ENCODE results near the gene LIME1. TPM values are rescaled to one million over a fixed set of nuclear protein-coding genes. Genes with fewer than 3 reads are reported as not detected.
A peak's percentile ranks its signal among the peaks of the same experiment; 100 is the strongest.

LIME1 gene
- total RNA-seq, 1 experiment from 2014 or later: 4.5 TPM

GRCh38 chr20:63740627-63741353, 4.3 kb downstream of the LIME1 start (continued):
- TF ChIP-seq, protein P1, sequence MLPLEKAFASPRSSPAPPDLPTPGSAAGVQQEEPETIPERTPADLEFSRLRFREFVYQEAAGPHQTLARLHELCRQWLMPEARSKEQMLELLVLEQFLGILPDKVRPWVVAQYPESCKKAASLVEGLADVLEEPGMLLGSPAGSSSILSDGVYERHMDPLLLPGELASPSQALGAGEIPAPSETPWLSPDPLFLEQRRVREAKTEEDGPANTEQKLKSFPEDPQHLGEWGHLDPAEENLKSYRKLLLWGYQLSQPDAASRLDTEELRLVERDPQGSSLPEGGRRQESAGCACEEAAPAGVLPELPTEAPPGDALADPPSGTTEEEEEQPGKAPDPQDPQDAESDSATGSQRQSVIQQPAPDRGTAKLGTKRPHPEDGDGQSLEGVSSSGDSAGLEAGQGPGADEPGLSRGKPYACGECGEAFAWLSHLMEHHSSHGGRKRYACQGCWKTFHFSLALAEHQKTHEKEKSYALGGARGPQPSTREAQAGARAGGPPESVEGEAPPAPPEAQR (CRISPR knock-in tag; IDR thresholded peaks at IDR 0.05): no peak
- TF ChIP-seq FOXJ3 (CRISPR knock-in tag; IDR thresholded peaks at IDR 0.05; ENCODE audit: borderline replicate concordance) (no peak), FOXP4 (CRISPR knock-in tag; IDR thresholded peaks at IDR 0.05) (no peak), ETV6 (CRISPR knock-in tag; IDR thresholded peaks at IDR 0.05) (peak; percentile 23; the same call in 1 of the 2 replicates)
- TF ChIP-seq, protein P2, sequence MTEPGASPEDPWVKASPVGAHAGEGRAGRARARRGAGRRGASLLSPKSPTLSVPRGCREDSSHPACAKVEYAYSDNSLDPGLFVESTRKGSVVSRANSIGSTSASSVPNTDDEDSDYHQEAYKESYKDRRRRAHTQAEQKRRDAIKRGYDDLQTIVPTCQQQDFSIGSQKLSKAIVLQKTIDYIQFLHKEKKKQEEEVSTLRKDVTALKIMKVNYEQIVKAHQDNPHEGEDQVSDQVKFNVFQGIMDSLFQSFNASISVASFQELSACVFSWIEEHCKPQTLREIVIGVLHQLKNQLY (CRISPR knock-in tag; IDR thresholded peaks at IDR 0.05): no peak

- DNase-seq (ENCODE audit: low spot score) (no peak), ATAC-seq (no peak)
- Mint-ChIP-seq H3K4me3 (peak overlapping the region; percentile 43; the same call in 1 of the 2 replicates), H3K4me1 (no peaks in the 10 kb centered on the region), H3K27me3 (ENCODE audit: low read depth) (no peaks in the 10 kb centered on the region), H3K9me3 (no peaks in the 10 kb centered on the region), H3K36me3 (0 out of 2 replicates have a peak, but pooled peaks cover 3% of the 10 kb centered on the region), H3K27ac (no peak overlapping the region)
- POLR2A ChIA-PET: interaction anchor here (1.0 to 1.5 kb wide), 4 partner anchors 34 to 881 kb away, joined by 3 to 8 read pairs (median 4); partner anchors contain the start of genes ARFRP1, TPD52L2 and ZGPAT
- CTCF ChIA-PET: interaction anchor here (1.0 to 2.1 kb wide), 16 partner anchors 8 to 342 kb away, joined by 3 to 33 read pairs (median 8); partner anchors contain the start of genes ARFRP1, PTK6, TPD52L2 and ZGPAT
- TF ChIP-seq ZNF263 (CRISPR knock-in tag; IDR thresholded peaks at IDR 0.05; ENCODE audit: low read depth): no peak
- TF ChIP-seq MYBL2 (CRISPR knock-in tag; IDR thresholded peaks at IDR 0.05): no peak
- TF ChIP-seq ATF3 (CRISPR knock-in tag; conservative IDR thresholded peaks at IDR 0.05): no peak
- TF ChIP-seq ATF1 (CRISPR knock-in tag; IDR thresholded peaks at IDR 0.05): no peak
- no peak for TF ChIP-seq ZBTB21 (CRISPR knock-in tag; IDR thresholded peaks at IDR 0.05; ENCODE audit: borderline replicate concordance)
- no peak for TF ChIP-seq ZNF671 (CRISPR knock-in tag; IDR thresholded peaks at IDR 0.05)
- TF ChIP-seq AR (CRISPR knock-in tag; IDR thresholded peaks at IDR 0.05): no peak
- no peak for TF ChIP-seq IRF2 (CRISPR knock-in tag; IDR thresholded peaks at IDR 0.05; ENCODE audit: borderline replicate concordance, low read depth)
- no peak for TF ChIP-seq KAT7 (CRISPR knock-in tag; IDR thresholded peaks at IDR 0.05; ENCODE audit: borderline replicate concordance)
- no peak for TF ChIP-seq JUN (CRISPR knock-in tag; IDR thresholded peaks at IDR 0.05)
- TF ChIP-seq, protein P3, sequence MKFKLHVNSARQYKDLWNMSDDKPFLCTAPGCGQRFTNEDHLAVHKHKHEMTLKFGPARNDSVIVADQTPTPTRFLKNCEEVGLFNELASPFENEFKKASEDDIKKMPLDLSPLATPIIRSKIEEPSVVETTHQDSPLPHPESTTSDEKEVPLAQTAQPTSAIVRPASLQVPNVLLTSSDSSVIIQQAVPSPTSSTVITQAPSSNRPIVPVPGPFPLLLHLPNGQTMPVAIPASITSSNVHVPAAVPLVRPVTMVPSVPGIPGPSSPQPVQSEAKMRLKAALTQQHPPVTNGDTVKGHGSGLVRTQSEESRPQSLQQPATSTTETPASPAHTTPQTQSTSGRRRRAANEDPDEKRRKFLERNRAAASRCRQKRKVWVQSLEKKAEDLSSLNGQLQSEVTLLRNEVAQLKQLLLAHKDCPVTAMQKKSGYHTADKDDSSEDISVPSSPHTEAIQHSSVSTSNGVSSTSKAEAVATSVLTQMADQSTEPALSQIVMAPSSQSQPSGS (CRISPR knock-in tag; IDR thresholded peaks at IDR 0.05; ENCODE audit: borderline replicate concordance, low read depth): no peak
- no peak for TF ChIP-seq ELF4 (CRISPR knock-in tag; IDR thresholded peaks at IDR 0.05; ENCODE audit: low read depth)
- TF ChIP-seq GABPB1 (CRISPR knock-in tag; IDR thresholded peaks at IDR 0.05): no peak
- TF ChIP-seq ZNF121 (CRISPR knock-in tag; IDR thresholded peaks at IDR 0.05): no peak
- TF ChIP-seq, protein P4, sequence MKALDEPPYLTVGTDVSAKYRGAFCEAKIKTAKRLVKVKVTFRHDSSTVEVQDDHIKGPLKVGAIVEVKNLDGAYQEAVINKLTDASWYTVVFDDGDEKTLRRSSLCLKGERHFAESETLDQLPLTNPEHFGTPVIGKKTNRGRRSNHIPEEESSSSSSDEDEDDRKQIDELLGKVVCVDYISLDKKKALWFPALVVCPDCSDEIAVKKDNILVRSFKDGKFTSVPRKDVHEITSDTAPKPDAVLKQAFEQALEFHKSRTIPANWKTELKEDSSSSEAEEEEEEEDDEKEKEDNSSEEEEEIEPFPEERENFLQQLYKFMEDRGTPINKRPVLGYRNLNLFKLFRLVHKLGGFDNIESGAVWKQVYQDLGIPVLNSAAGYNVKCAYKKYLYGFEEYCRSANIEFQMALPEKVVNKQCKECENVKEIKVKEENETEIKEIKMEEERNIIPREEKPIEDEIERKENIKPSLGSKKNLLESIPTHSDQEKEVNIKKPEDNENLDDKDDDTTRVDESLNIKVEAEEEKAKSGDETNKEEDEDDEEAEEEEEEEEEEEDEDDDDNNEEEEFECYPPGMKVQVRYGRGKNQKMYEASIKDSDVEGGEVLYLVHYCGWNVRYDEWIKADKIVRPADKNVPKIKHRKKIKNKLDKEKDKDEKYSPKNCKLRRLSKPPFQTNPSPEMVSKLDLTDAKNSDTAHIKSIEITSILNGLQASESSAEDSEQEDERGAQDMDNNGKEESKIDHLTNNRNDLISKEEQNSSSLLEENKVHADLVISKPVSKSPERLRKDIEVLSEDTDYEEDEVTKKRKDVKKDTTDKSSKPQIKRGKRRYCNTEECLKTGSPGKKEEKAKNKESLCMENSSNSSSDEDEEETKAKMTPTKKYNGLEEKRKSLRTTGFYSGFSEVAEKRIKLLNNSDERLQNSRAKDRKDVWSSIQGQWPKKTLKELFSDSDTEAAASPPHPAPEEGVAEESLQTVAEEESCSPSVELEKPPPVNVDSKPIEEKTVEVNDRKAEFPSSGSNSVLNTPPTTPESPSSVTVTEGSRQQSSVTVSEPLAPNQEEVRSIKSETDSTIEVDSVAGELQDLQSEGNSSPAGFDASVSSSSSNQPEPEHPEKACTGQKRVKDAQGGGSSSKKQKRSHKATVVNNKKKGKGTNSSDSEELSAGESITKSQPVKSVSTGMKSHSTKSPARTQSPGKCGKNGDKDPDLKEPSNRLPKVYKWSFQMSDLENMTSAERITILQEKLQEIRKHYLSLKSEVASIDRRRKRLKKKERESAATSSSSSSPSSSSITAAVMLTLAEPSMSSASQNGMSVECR (CRISPR knock-in tag; IDR thresholded peaks at IDR 0.05; ENCODE audit: borderline replicate concordance): no peak
- no peak for TF ChIP-seq ZNF423 (CRISPR knock-in tag; IDR thresholded peaks at IDR 0.05)
- no peak for TF ChIP-seq EMX1 (CRISPR knock-in tag; IDR thresholded peaks at IDR 0.05)
Observed at GRCh38 chr20:63741354-63741675, 4.9 kb downstream of the LIME1 start.

Data from WTC11 (cell line).